GM23248 (cell line): ENCODE measurements around the gene PTAFR.

Experiments
- EZH2 ChIP-seq: fragments of 200-600 bp; sonication (generic); IDR thresholded peaks from 2 replicates; pipeline ENCODE4 v1.6.1; 2018; ENCODE audit warnings: antibody characterized with exemption, mild to moderate bottlenecking; ENCODE audit not compliant: insufficient read depth, poor library complexity, severe bottlenecking
- EZH2phosphoT487 ChIP-seq: fragments of 200-600 bp; sonication (generic); IDR thresholded peaks from 2 replicates; pipeline ENCODE4 v1.6.1; 2018; ENCODE audit warnings: antibody characterized with exemption, moderate library complexity, mild to moderate bottlenecking, low read depth; ENCODE audit not compliant: insufficient read depth

DNA sequence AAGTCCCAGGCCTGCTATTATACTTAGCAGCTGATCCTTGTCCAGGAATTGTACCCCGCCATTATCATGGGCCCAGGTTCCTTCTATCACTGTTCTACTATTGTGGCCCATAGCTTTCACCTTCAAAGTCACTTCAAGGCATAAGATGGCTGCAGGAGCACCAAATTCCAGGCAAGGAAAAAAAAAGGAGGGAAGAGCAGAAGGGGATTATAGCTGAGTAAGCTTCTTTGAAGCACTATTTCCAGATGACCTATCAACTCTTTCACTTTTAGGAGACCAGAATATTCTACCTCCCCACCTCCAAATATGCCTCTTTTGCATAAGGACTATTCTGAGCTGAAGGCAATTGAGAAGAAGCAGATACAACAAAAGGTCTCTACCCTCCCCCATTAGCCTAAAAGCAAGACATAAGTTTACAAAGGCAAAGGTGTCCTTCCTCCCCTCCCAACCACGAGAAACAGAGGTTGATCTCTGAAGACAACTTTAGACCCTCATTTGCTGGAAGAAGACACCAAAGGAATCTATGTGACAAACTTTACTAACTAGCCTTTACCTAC lies 41.8 kb downstream of the PTAFR start:
- TF ChIP-seq EZH2 (no peak), EZH2phosphoT487 (no peak)
